PC-3 (cell line): ENCODE results near the gene PDGFC.

Experiments used
- CTCF ChIP-seq: fragments of 300-600 bp; sonication (generic); conservative IDR thresholded peaks from 2 replicates; pipeline ENCODE4 v1.5.1; 2017; ENCODE audit warnings: antibody characterized with exemption, low read depth, mild to moderate bottlenecking, low read length
- EZH2 ChIP-seq: fragments of 300-600 bp; sonication (generic); IDR thresholded peaks from one replicate; pipeline ENCODE4 v1.6.1; 2017; ENCODE audit warnings: antibody characterized with exemption, mild to moderate bottlenecking, low read length; ENCODE audit not compliant: unreplicated experiment

DNA sequence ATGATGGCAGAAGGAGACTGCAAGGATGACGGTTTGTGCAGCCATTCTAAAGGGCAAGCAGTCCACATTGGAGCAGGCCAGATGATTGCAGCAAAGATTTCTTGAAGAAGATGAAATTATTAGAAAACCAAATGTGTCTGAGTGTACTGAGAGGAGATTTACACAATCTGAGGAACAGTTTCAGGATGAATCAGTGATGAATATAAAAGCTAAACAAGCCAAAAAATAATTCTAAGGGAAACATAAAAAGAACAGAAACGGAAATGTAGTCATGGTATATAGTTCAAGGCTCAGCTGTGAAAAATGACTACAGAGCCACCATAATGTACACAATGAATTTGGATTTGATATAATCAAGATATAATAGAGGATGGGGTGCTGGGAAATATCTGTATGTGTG is 168.5 kb downstream of the PDGFC start:
- TF ChIP-seq CTCF (no peak), EZH2 (no peak)
